ENCODE results near the gene SDR9C7.

GRCh38 chr12:56927281-56927680 lies 6.9 kb downstream of the SDR9C7 start:
- TF ChIP-seq CTCF (IDR thresholded peaks at IDR 0.05; ENCODE audit: insufficient read depth, low read length) (no peak), POLR2AphosphoS5 (IDR thresholded peaks at IDR 0.05; ENCODE audit: low read depth) (no peak), REST (IDR thresholded peaks at IDR 0.05; ENCODE audit: insufficient replicate concordance, low read depth) (no peak), GABPA (IDR thresholded peaks at IDR 0.05; ENCODE audit: low read depth) (no peak), SPI1 (IDR thresholded peaks at IDR 0.05; ENCODE audit: borderline replicate concordance, low read depth) (no peak)

All from HL-60 (cell line).